K562 (cell line): ENCODE data around the gene MRPS18B. TPM values are rescaled to one million over a fixed set of nuclear protein-coding genes. Genes with fewer than 3 reads are reported as not detected.

Experiments used
- BACH1 ChIP-seq: fragments of 200-800 bp; sonication (Bioruptor generic); IDR thresholded peaks from 2 replicates; pipeline ENCODE4 v1.6.1; 2016; ENCODE audit warnings: missing genetic modification characterization, missing compliant biosample characterization
- BCOR ChIP-seq: fragments of 450-650 bp; IDR thresholded peaks from 2 replicates; pipeline ENCODE4 v1.6.1; 2016
- CBX1 ChIP-seq: sonication (generic); IDR thresholded peaks from 2 replicates; pipeline ENCODE4 v1.6.1; 2016; ENCODE audit warnings: antibody characterized with exemption, low read depth, mild to moderate bottlenecking
- CREB1 ChIP-seq, 2 experiments: sonication (generic) in 1 of 2; formaldehyde crosslinking in 1 of 2; IDR thresholded peaks; 2 replicates each; pipeline versions ENCODE4 v1.6.1 to v1.8.0; 2012 to 2022; ENCODE audit warnings: inconsistent platforms in 1 of 2, mild to moderate bottlenecking in 1 of 2, missing genetic modification reagents in 1 of 2, moderate library complexity in 1 of 2
- DIDO1 ChIP-seq: fragments of 450-650 bp; IDR thresholded peaks from 2 replicates; pipeline ENCODE4 v1.6.1; 2016; ENCODE audit warnings: low read depth, missing biosample characterization, missing genetic modification characterization
- ETV5 ChIP-seq: sonication (generic); formaldehyde crosslinking; IDR thresholded peaks from 2 replicates; pipeline ENCODE4 v1.4.0; 2020; ENCODE audit warnings: low read depth, mild to moderate bottlenecking, missing genetic modification reagents
- EZH2 ChIP-seq: IDR thresholded peaks from 2 replicates; pipeline ENCODE4 v1.6.1; 2012; ENCODE audit warnings: low read depth, mild to moderate bottlenecking, inconsistent platforms, low read length, borderline replicate concordance
- FOXJ3 ChIP-seq: sonication (generic); formaldehyde crosslinking; IDR thresholded peaks from 2 replicates; pipeline ENCODE4 v1.4.0; 2020; ENCODE audit warnings: mild to moderate bottlenecking, missing genetic modification reagents
- GATA2 ChIP-seq: sonication (generic); formaldehyde crosslinking; IDR thresholded peaks from 2 replicates; pipeline ENCODE4 v1.4.0; 2020; ENCODE audit warnings: mild to moderate bottlenecking, missing genetic modification reagents
- LEF1 ChIP-seq: fragments of 450-650 bp; IDR thresholded peaks from 2 replicates; pipeline ENCODE4 v1.6.1; 2016; ENCODE audit warnings: mild to moderate bottlenecking
- NKRF ChIP-seq: fragments of 450-650 bp; IDR thresholded peaks from 2 replicates; pipeline ENCODE4 v1.6.1; 2016; ENCODE audit warnings: borderline replicate concordance
- SAFB2 ChIP-seq: fragments of 200-400 bp; formaldehyde crosslinking; IDR thresholded peaks from 2 replicates; pipeline ENCODE4 v1.6.1; 2018; ENCODE audit warnings: borderline replicate concordance, low read length, low read depth, moderate library complexity; ENCODE audit not compliant: severe bottlenecking
- SRSF7 ChIP-seq: fragments of 200-400 bp; formaldehyde crosslinking; optimal IDR thresholded peaks from 2 replicates; pipeline ENCODE3; 2017; ENCODE audit warnings: mild to moderate bottlenecking, low read depth, low read length
- TBL1XR1 ChIP-seq, 2 experiments: IDR thresholded peaks; 2 replicates each; pipeline ENCODE4 v1.6.1; 2012; ENCODE audit warnings: improper control_type of control experiment in 2 of 2, low read length in 2 of 2, mild to moderate bottlenecking in 1 of 2
- THAP7 ChIP-seq: fragments of 250-450 bp; sonication (Bioruptor Pico); IDR thresholded peaks from 2 replicates; pipeline ENCODE4 v1.5.0; 2021
- ZBTB11 ChIP-seq, 3 experiments: fragments of 200-800 bp in 1 of 3; fragments of 250-450 bp in 1 of 3; fragments of 450-650 bp in 1 of 3; sonication (Bioruptor Pico) in 1 of 3; sonication (Bioruptor generic) in 1 of 3; formaldehyde crosslinking in 1 of 3; IDR thresholded peaks; 2 replicates each; pipeline versions ENCODE4 v1.6.1 to v1.8.0; 2016 to 2022; ENCODE audit warnings: mild to moderate bottlenecking in 2 of 3, missing genetic modification characterization in 2 of 3, missing compliant biosample characterization in 1 of 3, moderate library complexity in 1 of 3
- ZNF507 ChIP-seq: conservative IDR thresholded peaks from 2 replicates; pipeline ENCODE4 v1.6.1; 2017; ENCODE audit warnings: missing genetic modification characterization, missing compliant biosample characterization
- ZNF57 ChIP-seq: fragments of 450-650 bp; formaldehyde crosslinking; IDR thresholded peaks from 2 replicates; pipeline ENCODE4 v1.4.0; 2020; ENCODE audit warnings: mild to moderate bottlenecking, moderate library complexity
- polyA plus RNA-seq, 8 experiments: library from polyadenylated mRNA; depleted of rRNA in 4 of 8; stranded (reverse) in 5 of 8; unstranded in 3 of 8; fragments of >200 nt; fragmentation: Nextera tagmentation in 2 of 8; fragmentation: Illumina TruSeq in 1 of 8; extraction: Ambion mirVana in 2 of 8; extraction: Trizol in 1 of 8; gene quantifications; 2 replicates each; pipeline versions ENCODE4 v1.2.1 to v1.2.3, GENCODE V29; 2011 to 2014; ENCODE audit warnings: inconsistent platforms in 1 of 8, missing spikeins in 1 of 8
- total RNA-seq, 7 experiments: library from RNA; depleted of rRNA in 6 of 7; stranded (reverse); fragments of >200 nt in 6 of 7; fragmentation: Illumina TruSeq in 2 of 7; extraction: Trizol in 2 of 7; gene quantifications; 2 replicates each; pipeline versions ENCODE4 v1.2.1 to v1.2.3, GENCODE V29; 2011 to 2021; ENCODE audit warnings: low replicate concordance in 1 of 7
- TF ChIP-seq, protein P1 (sequence below): fragments of 450-650 bp; formaldehyde crosslinking; IDR thresholded peaks from 2 replicates; pipeline ENCODE4 v1.4.0; 2020; ENCODE audit warnings: mild to moderate bottlenecking, moderate library complexity

MRPS18B gene
- total and polyA plus RNA-seq, 9 of the 15 experiments (the other 6 are each of a cell fraction or from before 2014, with no cell fraction given), result 132 to 383 (median 178) TPM

GRCh38 chr6:30672445-30673253 lies 55.0 kb downstream of the MRPS18B start, which contains the start of gene DHX16 (continued):
- TF ChIP-seq NKRF (peak; percentile 94; the same call in 1 of the 2 replicates), BCOR (peak; percentile 42; the same call in 1 of the 2 replicates), GATA2 (CRISPR knock-in tag) (no peak), ZNF57 (CRISPR knock-in tag) (0 out of 2 replicates have a peak, but pooled peaks have one; percentile 25), BACH1 (tag) (no peak), TBL1XR1 (IDR thresholded peaks at IDR 0.05; ENCODE audit: low read length in 2 of 2) (peak in 1 of 2 experiments; percentile 75; a peak in 2 of 4 replicates), CREB1 (IDR thresholded peaks at IDR 0.05) (0 out of 2 replicates have a peak, but pooled peaks have one; percentile 45), CREB1 (CRISPR knock-in tag; IDR thresholded peaks at IDR 0.05) (0 out of 2 replicates have a peak, but pooled peaks have one; percentile 16), FOXJ3 (no peak), LEF1 (no peak), ZNF507 (tag) (no peak), ZBTB11 (CRISPR knock-in tag; IDR thresholded peaks at IDR 0.05) (peak; percentile 24 to 85 (median 45); a peak in 4 of 6 replicates), SAFB2 (no peak), ETV5 (CRISPR knock-in tag) (no peak; the same call in 1 of the 2 replicates), DIDO1 (tag) (peak; percentile 60; the same call in 1 of the 2 replicates), CBX1 (no peak), EZH2 (no peak), SRSF7 (no peak), THAP7 (CRISPR knock-in tag) (no peak)
- TF ChIP-seq, protein P1, sequence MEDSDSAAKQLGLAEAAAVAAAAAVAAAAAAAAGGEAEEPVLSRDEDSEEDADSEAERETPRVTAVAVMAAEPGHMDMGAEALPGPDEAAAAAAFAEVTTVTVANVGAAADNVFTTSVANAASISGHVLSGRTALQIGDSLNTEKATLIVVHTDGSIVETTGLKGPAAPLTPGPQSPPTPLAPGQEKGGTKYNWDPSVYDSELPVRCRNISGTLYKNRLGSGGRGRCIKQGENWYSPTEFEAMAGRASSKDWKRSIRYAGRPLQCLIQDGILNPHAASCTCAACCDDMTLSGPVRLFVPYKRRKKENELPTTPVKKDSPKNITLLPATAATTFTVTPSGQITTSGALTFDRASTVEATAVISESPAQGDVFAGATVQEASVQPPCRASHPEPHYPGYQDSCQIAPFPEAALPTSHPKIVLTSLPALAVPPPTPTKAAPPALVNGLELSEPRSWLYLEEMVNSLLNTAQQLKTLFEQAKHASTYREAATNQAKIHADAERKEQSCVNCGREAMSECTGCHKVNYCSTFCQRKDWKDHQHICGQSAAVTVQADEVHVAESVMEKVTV (CRISPR knock-in tag), result peak; percentile 25; the same call in 1 of the 2 replicates
